HG03039 (cell line): ENCODE data around the gene ZNF12.

Experiments
- ATAC-seq: cut with Tn5 transposase; IDR thresholded peaks from one replicate; pipeline ENCODE4 v1.9.1; 2021; ENCODE audit warnings: mild to moderate bottlenecking, moderate library complexity; ENCODE audit not compliant: unreplicated experiment

The ZNF12 gene

GRCh38 chr7:6648066-6648814 is 58.5 kb downstream of the ZNF12 start:
- no peak for ATAC-seq

- ATAC-seq: no peak
These were observed 59.2 kb downstream of the ZNF12 start for GRCh38 chr7:6647541-6647940.

- no peak for ATAC-seq
These were observed 59.7 kb downstream of the ZNF12 start for GRCh38 chr7:6647080-6647479.

GRCh38 chr7:6646465-6646864 is 60.3 kb downstream of the ZNF12 start:
- ATAC-seq: no peak

GRCh38 chr7:6644728-6645127 is 62.0 kb downstream of the ZNF12 start:
- no peak for ATAC-seq

GRCh38 chr7:6643915-6644625 is 62.7 kb downstream of the ZNF12 start:
- no peak for ATAC-seq

- ATAC-seq: no peak
These were observed 63.7 kb downstream of the ZNF12 start for GRCh38 chr7:6642861-6643640.

- ATAC-seq: no peak
These were observed 64.4 kb downstream of the ZNF12 start for GRCh38 chr7:6642239-6642839.

- no peak for ATAC-seq
These were observed 65.3 kb downstream of the ZNF12 start for GRCh38 chr7:6641305-6642035.

GRCh38 chr7:6640246-6640721 is 66.5 kb downstream of the ZNF12 start:
- no peak for ATAC-seq

GRCh38 chr7:6639627-6640026 is 67.1 kb downstream of the ZNF12 start:
- ATAC-seq: no peak

GRCh38 chr7:6639032-6639431 is 67.7 kb downstream of the ZNF12 start:
- ATAC-seq: no peak
